Measurements from ENCODE around the gene SLC39A1. TPM values are rescaled to one million over a fixed set of nuclear protein-coding genes. Genes with fewer than 3 reads are reported as not detected.

SLC39A1 gene
- total RNA-seq, 1 experiment from 2014 or later: 158 TPM

DNA sequence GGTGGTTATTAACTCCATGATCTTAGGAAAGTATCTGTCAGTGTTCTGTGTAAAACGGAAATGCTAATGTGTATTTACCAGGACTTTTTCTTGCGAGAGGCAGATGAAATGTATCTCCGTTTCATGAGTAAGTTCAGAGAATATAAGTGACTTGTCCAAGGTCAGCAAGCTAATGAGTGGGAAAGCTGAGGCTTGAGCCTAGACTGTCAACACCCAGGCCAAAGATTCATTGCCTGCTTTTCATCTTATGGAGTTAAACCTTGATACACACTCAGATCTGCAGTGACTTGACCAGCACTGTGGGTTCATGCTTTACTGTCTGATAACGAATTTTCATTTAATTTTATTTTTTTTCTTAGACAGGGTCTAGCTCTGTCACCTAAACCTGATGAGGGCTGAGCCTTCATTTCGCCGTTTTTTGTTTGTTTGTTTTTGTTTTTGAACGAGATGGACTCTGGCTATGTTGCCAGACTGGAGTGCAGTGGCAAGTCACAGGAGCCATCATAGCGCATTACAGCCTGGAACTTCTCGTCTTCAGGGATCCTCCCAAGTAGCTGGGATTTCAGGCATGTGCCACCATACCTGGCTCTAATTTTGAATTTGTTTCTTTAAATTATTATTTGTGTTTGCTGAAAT lies 15.1 kb upstream of the SLC39A1 start:
- peak overlapping the region; percentile 92 for H3K27ac ChIP-seq (ENCODE audit: low read length)
- no peaks in the 10 kb centered on the region; the same call in 1 of the 2 replicates for H3K36me3 ChIP-seq (ENCODE audit: control insufficient read depth, insufficient read depth, low read length)
- H3K27me3 ChIP-seq (ENCODE audit: control insufficient read depth, insufficient read depth, low read length): no peaks in the 10 kb centered on the region
- no TSS peak for BruUV-seq (replicated peaks)
- in situ Hi-C loops (cut with HindIII; ENCODE audit: low pct_unique_long_range_greater_than_20kb, low sequenced_read_pairs) (no loop called here), intact Hi-C loops (cut with micrococcal nuclease; ENCODE audit: unreplicated experiment) (no loop called here)
- peaks cover 10% of the 10 kb centered on the region for H3K4me1 ChIP-seq (ENCODE audit: control insufficient read depth, insufficient read depth, low read length)
- ChIA-PET POLR2A (interaction anchor here (0.5 to 1.0 kb wide), 3 partner anchors 12 to 176 kb away, joined by 3 to 5 read pairs (median 3); partner anchors contain the start of gene RPS27), CTCF (interaction anchor here (1.6 kb wide), 1 partner anchor 9 kb away, joined by 5 read pairs; no protein-coding TSS in a partner anchor)
- TF ChIP-seq POLR2AphosphoS5 (IDR thresholded peaks at IDR 0.05; ENCODE audit: low read depth, low read length) (no peak), SIN3A (IDR thresholded peaks at IDR 0.05; ENCODE audit: borderline replicate concordance, insufficient read depth, low read depth, low read length) (no peak), TCF7L2 (IDR thresholded peaks at IDR 0.05; ENCODE audit: low read depth, low read length) (no peak)
- TF ChIP-seq, protein P1, sequence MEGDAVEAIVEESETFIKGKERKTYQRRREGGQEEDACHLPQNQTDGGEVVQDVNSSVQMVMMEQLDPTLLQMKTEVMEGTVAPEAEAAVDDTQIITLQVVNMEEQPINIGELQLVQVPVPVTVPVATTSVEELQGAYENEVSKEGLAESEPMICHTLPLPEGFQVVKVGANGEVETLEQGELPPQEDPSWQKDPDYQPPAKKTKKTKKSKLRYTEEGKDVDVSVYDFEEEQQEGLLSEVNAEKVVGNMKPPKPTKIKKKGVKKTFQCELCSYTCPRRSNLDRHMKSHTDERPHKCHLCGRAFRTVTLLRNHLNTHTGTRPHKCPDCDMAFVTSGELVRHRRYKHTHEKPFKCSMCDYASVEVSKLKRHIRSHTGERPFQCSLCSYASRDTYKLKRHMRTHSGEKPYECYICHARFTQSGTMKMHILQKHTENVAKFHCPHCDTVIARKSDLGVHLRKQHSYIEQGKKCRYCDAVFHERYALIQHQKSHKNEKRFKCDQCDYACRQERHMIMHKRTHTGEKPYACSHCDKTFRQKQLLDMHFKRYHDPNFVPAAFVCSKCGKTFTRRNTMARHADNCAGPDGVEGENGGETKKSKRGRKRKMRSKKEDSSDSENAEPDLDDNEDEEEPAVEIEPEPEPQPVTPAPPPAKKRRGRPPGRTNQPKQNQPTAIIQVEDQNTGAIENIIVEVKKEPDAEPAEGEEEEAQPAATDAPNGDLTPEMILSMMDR (IDR thresholded peaks at IDR 0.05): no peak
- TF ChIP-seq, protein P2, sequence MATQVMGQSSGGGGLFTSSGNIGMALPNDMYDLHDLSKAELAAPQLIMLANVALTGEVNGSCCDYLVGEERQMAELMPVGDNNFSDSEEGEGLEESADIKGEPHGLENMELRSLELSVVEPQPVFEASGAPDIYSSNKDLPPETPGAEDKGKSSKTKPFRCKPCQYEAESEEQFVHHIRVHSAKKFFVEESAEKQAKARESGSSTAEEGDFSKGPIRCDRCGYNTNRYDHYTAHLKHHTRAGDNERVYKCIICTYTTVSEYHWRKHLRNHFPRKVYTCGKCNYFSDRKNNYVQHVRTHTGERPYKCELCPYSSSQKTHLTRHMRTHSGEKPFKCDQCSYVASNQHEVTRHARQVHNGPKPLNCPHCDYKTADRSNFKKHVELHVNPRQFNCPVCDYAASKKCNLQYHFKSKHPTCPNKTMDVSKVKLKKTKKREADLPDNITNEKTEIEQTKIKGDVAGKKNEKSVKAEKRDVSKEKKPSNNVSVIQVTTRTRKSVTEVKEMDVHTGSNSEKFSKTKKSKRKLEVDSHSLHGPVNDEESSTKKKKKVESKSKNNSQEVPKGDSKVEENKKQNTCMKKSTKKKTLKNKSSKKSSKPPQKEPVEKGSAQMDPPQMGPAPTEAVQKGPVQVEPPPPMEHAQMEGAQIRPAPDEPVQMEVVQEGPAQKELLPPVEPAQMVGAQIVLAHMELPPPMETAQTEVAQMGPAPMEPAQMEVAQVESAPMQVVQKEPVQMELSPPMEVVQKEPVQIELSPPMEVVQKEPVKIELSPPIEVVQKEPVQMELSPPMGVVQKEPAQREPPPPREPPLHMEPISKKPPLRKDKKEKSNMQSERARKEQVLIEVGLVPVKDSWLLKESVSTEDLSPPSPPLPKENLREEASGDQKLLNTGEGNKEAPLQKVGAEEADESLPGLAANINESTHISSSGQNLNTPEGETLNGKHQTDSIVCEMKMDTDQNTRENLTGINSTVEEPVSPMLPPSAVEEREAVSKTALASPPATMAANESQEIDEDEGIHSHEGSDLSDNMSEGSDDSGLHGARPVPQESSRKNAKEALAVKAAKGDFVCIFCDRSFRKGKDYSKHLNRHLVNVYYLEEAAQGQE (IDR thresholded peaks at IDR 0.05; ENCODE audit: insufficient read depth in 1 of 2, low read depth in 2 of 2, low read length in 1 of 2): no peak
- DNase-seq (ENCODE audit: low read depth, low spot score): no peak
- H3K9me3 ChIP-seq (ENCODE audit: control insufficient read depth, insufficient read depth, low read depth, low read length): no peaks in the 10 kb centered on the region
- no peak for ATAC-seq
- H3K4me3 ChIP-seq (ENCODE audit: low read depth in 2 of 2, low read length in 2 of 2): peak overlapping the region; percentile 95 to 97

- DNase-seq (ENCODE audit: low read depth, low spot score) (no peak), ATAC-seq (peak; percentile 96)
- ChIA-PET POLR2A (interaction anchor here (0.5 to 1.3 kb wide), 4 partner anchors 10 to 338 kb away, joined by 3 to 4 read pairs (median 3); partner anchors contain the start of gene CREB3L4), CTCF (interaction anchor here (1.3 to 1.6 kb wide), 2 partner anchors 10 kb away, joined by 5 to 8 read pairs; partner anchors contain the start of gene CREB3L4)
- no peaks in the 10 kb centered on the region; the same call in 1 of the 2 replicates for H3K36me3 ChIP-seq (ENCODE audit: control insufficient read depth, insufficient read depth, low read length)
- TSS peak; percentile 48 for BruUV-seq (replicated peaks)
- TF ChIP-seq SIN3A (IDR thresholded peaks at IDR 0.05; ENCODE audit: borderline replicate concordance, insufficient read depth, low read depth, low read length): peak; percentile 76; the same call in 1 of the 2 replicates
- TF ChIP-seq, protein P2 (IDR thresholded peaks at IDR 0.05; ENCODE audit: insufficient read depth in 1 of 2, low read depth in 2 of 2, low read length in 1 of 2): no peak
- TF ChIP-seq POLR2AphosphoS5 (IDR thresholded peaks at IDR 0.05; ENCODE audit: low read depth, low read length): peak; percentile 80
- peak within 1 kb of the TSS; percentile 95 to 97 for H3K4me3 ChIP-seq (ENCODE audit: low read depth in 2 of 2, low read length in 2 of 2)
- intact Hi-C loops (cut with micrococcal nuclease; ENCODE audit: unreplicated experiment): no loop called here
- peaks cover 10% of the 10 kb centered on the region for H3K4me1 ChIP-seq (ENCODE audit: control insufficient read depth, insufficient read depth, low read length)
- no peaks in the 10 kb centered on the region for H3K9me3 ChIP-seq (ENCODE audit: control insufficient read depth, insufficient read depth, low read depth, low read length)
- in situ Hi-C loops (cut with HindIII; ENCODE audit: low pct_unique_long_range_greater_than_20kb, low sequenced_read_pairs): no loop called here
- no peaks in the 10 kb centered on the region for H3K27me3 ChIP-seq (ENCODE audit: control insufficient read depth, insufficient read depth, low read length)
- H3K27ac ChIP-seq (ENCODE audit: low read length): peak within 1 kb of the TSS; percentile 92
Observed at GRCh38 chr1:153977250-153978240, 14.2 kb upstream of the SLC39A1 start, which contains the start of gene JTB. Gene JTB (minus strand): TSS chr1:153977674. CDS start chr1:153977252, 422 bp downstream.
